ENCODE measurements around the gene ZNF462.
"Not testable (repeated sequence)": the region's sequence is repeated elsewhere in the genome, so short reads cannot be mapped to it uniquely, and the experiment has no call there.

- TF ChIP-seq YY1 (IDR thresholded peaks at IDR 0.05); TAF1 (conservative IDR thresholded peaks at IDR 0.05); CTCF (IDR thresholded peaks at IDR 0.05; ENCODE audit: low read depth, low read length, missing input control); SP1 (IDR thresholded peaks at IDR 0.05); FOXA1 (IDR thresholded peaks at IDR 0.05); RAD21 (IDR thresholded peaks at IDR 0.05); ATF3 (IDR thresholded peaks at IDR 0.05); EGR1 (IDR thresholded peaks at IDR 0.05; ENCODE audit: low read depth in 2 of 2); GABPA (IDR thresholded peaks at IDR 0.05 in 1 of 2, conservative IDR thresholded peaks at IDR 0.05 in 1 of 2); JUND (IDR thresholded peaks at IDR 0.05): not testable (repeated sequence)
- TF ChIP-seq, protein P1, sequence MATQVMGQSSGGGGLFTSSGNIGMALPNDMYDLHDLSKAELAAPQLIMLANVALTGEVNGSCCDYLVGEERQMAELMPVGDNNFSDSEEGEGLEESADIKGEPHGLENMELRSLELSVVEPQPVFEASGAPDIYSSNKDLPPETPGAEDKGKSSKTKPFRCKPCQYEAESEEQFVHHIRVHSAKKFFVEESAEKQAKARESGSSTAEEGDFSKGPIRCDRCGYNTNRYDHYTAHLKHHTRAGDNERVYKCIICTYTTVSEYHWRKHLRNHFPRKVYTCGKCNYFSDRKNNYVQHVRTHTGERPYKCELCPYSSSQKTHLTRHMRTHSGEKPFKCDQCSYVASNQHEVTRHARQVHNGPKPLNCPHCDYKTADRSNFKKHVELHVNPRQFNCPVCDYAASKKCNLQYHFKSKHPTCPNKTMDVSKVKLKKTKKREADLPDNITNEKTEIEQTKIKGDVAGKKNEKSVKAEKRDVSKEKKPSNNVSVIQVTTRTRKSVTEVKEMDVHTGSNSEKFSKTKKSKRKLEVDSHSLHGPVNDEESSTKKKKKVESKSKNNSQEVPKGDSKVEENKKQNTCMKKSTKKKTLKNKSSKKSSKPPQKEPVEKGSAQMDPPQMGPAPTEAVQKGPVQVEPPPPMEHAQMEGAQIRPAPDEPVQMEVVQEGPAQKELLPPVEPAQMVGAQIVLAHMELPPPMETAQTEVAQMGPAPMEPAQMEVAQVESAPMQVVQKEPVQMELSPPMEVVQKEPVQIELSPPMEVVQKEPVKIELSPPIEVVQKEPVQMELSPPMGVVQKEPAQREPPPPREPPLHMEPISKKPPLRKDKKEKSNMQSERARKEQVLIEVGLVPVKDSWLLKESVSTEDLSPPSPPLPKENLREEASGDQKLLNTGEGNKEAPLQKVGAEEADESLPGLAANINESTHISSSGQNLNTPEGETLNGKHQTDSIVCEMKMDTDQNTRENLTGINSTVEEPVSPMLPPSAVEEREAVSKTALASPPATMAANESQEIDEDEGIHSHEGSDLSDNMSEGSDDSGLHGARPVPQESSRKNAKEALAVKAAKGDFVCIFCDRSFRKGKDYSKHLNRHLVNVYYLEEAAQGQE (IDR thresholded peaks at IDR 0.05): not testable (repeated sequence)
- TF ChIP-seq, protein P2, sequence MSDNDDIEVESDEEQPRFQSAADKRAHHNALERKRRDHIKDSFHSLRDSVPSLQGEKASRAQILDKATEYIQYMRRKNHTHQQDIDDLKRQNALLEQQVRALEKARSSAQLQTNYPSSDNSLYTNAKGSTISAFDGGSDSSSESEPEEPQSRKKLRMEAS (IDR thresholded peaks at IDR 0.05): not testable (repeated sequence)
These were observed 37.6 kb downstream of the ZNF462 start for GRCh38 chr9:106900523-106900922.

Data from liver (tissue), 3 donors.